ENCODE results near the gene C1QTNF7.

C1QTNF7 gene

GRCh38 chr4:15458616-15459015, 30.8 kb downstream of the C1QTNF7 start:
- Histone ChIP-seq H3K4me1 (ENCODE audit: insufficient read depth, low read length) (no peaks in the 10 kb centered on the region), H3K9ac (ENCODE audit: low read depth, low read length) (no peak overlapping the region), H3K9me3 (ENCODE audit: insufficient read depth, low read length, severe bottlenecking) (no peaks in the 10 kb centered on the region), H2AFZ (ENCODE audit: low read depth, low read length) (no peak overlapping the region), H3K27ac (ENCODE audit: low read length) (no peak overlapping the region), H3K4me2 (ENCODE audit: insufficient read depth, low read length) (no peak overlapping the region), H3K4me3 (ENCODE audit: low read depth in 1 of 2, low read length in 2 of 2) (no peak overlapping the region), H3K27me3 (ENCODE audit: insufficient read depth, low read length, poor library complexity) (peaks cover 12% of the 10 kb centered on the region), H3K79me2 (ENCODE audit: insufficient read depth, low read length) (no peaks in the 10 kb centered on the region), H4K20me1 (ENCODE audit: insufficient read depth, low read length) (no peaks in the 10 kb centered on the region), H3K36me3 (ENCODE audit: insufficient read depth, low read length) (no peaks in the 10 kb centered on the region)
- no peak for DNase-seq
- no peak for TF ChIP-seq EZH2 (IDR thresholded peaks at IDR 0.05; ENCODE audit: borderline replicate concordance, low read depth, low read length, severe bottlenecking)
- TF ChIP-seq, protein P1, sequence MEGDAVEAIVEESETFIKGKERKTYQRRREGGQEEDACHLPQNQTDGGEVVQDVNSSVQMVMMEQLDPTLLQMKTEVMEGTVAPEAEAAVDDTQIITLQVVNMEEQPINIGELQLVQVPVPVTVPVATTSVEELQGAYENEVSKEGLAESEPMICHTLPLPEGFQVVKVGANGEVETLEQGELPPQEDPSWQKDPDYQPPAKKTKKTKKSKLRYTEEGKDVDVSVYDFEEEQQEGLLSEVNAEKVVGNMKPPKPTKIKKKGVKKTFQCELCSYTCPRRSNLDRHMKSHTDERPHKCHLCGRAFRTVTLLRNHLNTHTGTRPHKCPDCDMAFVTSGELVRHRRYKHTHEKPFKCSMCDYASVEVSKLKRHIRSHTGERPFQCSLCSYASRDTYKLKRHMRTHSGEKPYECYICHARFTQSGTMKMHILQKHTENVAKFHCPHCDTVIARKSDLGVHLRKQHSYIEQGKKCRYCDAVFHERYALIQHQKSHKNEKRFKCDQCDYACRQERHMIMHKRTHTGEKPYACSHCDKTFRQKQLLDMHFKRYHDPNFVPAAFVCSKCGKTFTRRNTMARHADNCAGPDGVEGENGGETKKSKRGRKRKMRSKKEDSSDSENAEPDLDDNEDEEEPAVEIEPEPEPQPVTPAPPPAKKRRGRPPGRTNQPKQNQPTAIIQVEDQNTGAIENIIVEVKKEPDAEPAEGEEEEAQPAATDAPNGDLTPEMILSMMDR (IDR thresholded peaks at IDR 0.05; ENCODE audit: borderline replicate concordance, extremely low read depth, low read length, poor library complexity, severe bottlenecking) = no peak
- ATAC-seq (ENCODE audit: insufficient read depth, low read depth) = no peak

DNA sequence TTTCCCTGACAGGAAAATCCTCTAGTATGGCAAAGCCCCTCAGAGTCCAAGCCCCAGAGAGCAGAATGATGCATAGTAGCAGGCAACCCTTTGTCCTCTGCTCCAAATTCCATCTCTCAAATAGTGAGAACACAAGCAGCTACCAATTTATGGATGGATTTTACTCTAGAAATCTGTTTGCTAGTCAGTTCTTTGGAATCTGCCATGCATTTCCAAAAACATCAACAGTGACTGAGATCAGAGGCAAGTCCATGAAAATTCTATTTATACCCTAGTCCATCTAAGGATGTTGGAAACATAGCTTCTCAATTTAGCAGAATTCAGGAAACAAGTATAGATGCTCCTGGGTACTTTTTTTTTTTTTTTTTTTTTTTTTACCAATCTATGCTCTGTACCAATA, 31.9 kb downstream of the C1QTNF7 start:
- DNase-seq (no peak), ATAC-seq (ENCODE audit: insufficient read depth, low read depth) (no peak)
- H3K79me2 ChIP-seq (ENCODE audit: insufficient read depth, low read length) = no peaks in the 10 kb centered on the region
- H3K4me3 ChIP-seq (ENCODE audit: low read depth in 1 of 2, low read length in 2 of 2) = no peak overlapping the region
- no peaks in the 10 kb centered on the region for H3K36me3 ChIP-seq (ENCODE audit: insufficient read depth, low read length)
- H3K9ac ChIP-seq (ENCODE audit: low read depth, low read length) = no peak overlapping the region
- no peak overlapping the region for H3K4me2 ChIP-seq (ENCODE audit: insufficient read depth, low read length)
- H2AFZ ChIP-seq (ENCODE audit: low read depth, low read length) = no peak overlapping the region
- no peaks in the 10 kb centered on the region for H4K20me1 ChIP-seq (ENCODE audit: insufficient read depth, low read length)
- H3K27ac ChIP-seq (ENCODE audit: low read length) = no peak overlapping the region
- H3K9me3 ChIP-seq (ENCODE audit: insufficient read depth, low read length, severe bottlenecking) = no peaks in the 10 kb centered on the region
- TF ChIP-seq, protein P1 (IDR thresholded peaks at IDR 0.05; ENCODE audit: borderline replicate concordance, extremely low read depth, low read length, poor library complexity, severe bottlenecking) = no peak
- no peak for TF ChIP-seq EZH2 (IDR thresholded peaks at IDR 0.05; ENCODE audit: borderline replicate concordance, low read depth, low read length, severe bottlenecking)
- H3K4me1 ChIP-seq (ENCODE audit: insufficient read depth, low read length) = no peaks in the 10 kb centered on the region
- peaks cover 12% of the 10 kb centered on the region for H3K27me3 ChIP-seq (ENCODE audit: insufficient read depth, low read length, poor library complexity)

DNA sequence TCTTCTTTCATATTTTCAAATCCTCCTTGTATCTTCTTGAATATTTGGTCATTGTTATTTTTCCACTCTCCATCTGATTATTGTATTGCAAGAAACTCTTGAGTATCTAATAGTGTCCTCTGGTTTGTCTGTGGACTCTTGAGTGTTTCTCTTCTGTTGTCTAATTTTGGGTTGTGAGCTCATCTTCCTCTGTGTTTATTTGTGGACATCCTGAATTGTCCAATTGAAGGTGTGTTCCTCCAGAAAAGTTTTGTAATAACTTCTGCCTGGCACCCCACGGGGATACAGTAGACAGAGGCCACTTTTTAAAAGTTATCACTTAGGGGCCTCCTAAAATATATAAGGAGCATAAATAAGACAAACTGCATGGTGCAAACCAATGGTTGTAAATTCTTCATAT, 38.8 kb downstream of the C1QTNF7 start:
- H3K9me3 ChIP-seq (ENCODE audit: insufficient read depth, low read length, severe bottlenecking) = no peaks in the 10 kb centered on the region
- no peak overlapping the region for H3K4me2 ChIP-seq (ENCODE audit: insufficient read depth, low read length)
- H2AFZ ChIP-seq (ENCODE audit: low read depth, low read length) = no peak overlapping the region
- DNase-seq (no peak), ATAC-seq (ENCODE audit: insufficient read depth, low read depth) (no peak)
- no peaks in the 10 kb centered on the region for H3K79me2 ChIP-seq (ENCODE audit: insufficient read depth, low read length)
- H3K9ac ChIP-seq (ENCODE audit: low read depth, low read length) = no peak overlapping the region
- TF ChIP-seq, protein P1 (IDR thresholded peaks at IDR 0.05; ENCODE audit: borderline replicate concordance, extremely low read depth, low read length, poor library complexity, severe bottlenecking) = no peak
- TF ChIP-seq EZH2 (IDR thresholded peaks at IDR 0.05; ENCODE audit: borderline replicate concordance, low read depth, low read length, severe bottlenecking) = no peak
- no peaks in the 10 kb centered on the region for H3K4me1 ChIP-seq (ENCODE audit: insufficient read depth, low read length)
- H3K27me3 ChIP-seq (ENCODE audit: insufficient read depth, low read length, poor library complexity) = peaks cover 6% of the 10 kb centered on the region
- no peaks in the 10 kb centered on the region for H3K36me3 ChIP-seq (ENCODE audit: insufficient read depth, low read length)
- no peaks in the 10 kb centered on the region for H4K20me1 ChIP-seq (ENCODE audit: insufficient read depth, low read length)
- no peak overlapping the region for H3K27ac ChIP-seq (ENCODE audit: low read length)
- H3K4me3 ChIP-seq (ENCODE audit: low read depth in 1 of 2, low read length in 2 of 2) = no peak overlapping the region

Measured in DND-41 (cell line).